ENCODE results near the gene CYP2A7. TPM values are rescaled to one million over a fixed set of nuclear protein-coding genes. Genes with fewer than 3 reads are reported as not detected.

CYP2A7 gene
- total and polyA plus RNA-seq, 2 of the 8 experiments (the other 6 are each of a cell fraction or from before 2014, with no cell fraction given): 0.23 TPM; not detected in 1

DNA sequence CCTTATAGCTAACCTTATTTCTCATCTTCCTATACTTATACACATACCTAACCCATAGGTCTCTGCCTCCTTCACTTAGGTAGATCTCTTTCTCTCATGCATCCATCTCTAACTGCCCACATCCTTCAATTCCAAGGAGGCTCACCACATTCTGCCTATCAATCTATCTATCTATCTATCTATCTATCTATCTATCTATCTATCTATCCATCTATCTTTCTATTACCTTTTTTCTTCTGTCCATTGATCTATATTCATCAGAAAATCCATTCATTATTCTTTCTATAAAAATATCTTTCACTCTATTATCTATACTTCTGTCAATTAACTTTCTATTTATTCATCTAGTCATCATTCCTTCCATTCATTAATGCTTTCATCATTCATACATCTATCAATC is 11.1 kb upstream of the CYP2A7 start:
- ChIA-PET POLR2A (ENCODE audit: partially characterized antibody) (no interaction called here), CTCF (ENCODE audit: partially characterized antibody) (interaction anchor here (0.8 kb wide), 1 partner anchor 40 kb away, joined by 3 read pairs; no protein-coding TSS in a partner anchor)
- Histone ChIP-seq H3K4me2 (ENCODE audit: insufficient read depth in 1 of 2, low read depth in 2 of 2, low read length in 2 of 2) (no peak overlapping the region), H2BK20ac (ENCODE audit: low read length) (no peak overlapping the region), H4K91ac (replicated peaks; ENCODE audit: insufficient read length, low read length) (no peak overlapping the region), H3K23ac (ENCODE audit: insufficient read length) (no peak overlapping the region), H3K9ac (replicated peaks in 1 of 4; ENCODE audit: extremely low read depth in 1 of 4, low read depth in 3 of 4, low read length in 3 of 4) (no peak overlapping the region), H4K5ac (ENCODE audit: insufficient read length, low read depth, low read length) (no peak overlapping the region), H3K14ac (ENCODE audit: insufficient read length) (no peak overlapping the region), H3K79me1 (ENCODE audit: low read depth, low read length) (no peaks in the 10 kb centered on the region), H2AK5ac (ENCODE audit: low read depth, low read length) (no peak overlapping the region), H2BK120ac (replicated peaks; ENCODE audit: low read depth, low read length) (no peak overlapping the region), H2BK15ac (ENCODE audit: low read length) (no peak overlapping the region), H4K8ac (ENCODE audit: extremely low read depth, insufficient read depth, low read length) (no peak overlapping the region), H3K56ac (replicated peaks; ENCODE audit: insufficient read length, low read depth, low read length) (no peak overlapping the region), H3K4me1 (replicated peaks in 1 of 4; ENCODE audit: control insufficient read depth in 3 of 4, insufficient read depth in 4 of 4, low read length in 3 of 4) (no peaks in the 10 kb centered on the region), H2BK5ac (ENCODE audit: low read depth, low read length) (no peak overlapping the region), H4K20me1 (replicated peaks in 1 of 2; ENCODE audit: control insufficient read depth in 1 of 2, insufficient read depth in 2 of 2, low read length in 2 of 2) (no peaks in the 10 kb centered on the region), H3K18ac (ENCODE audit: extremely low read depth, low read length) (no peak overlapping the region), H3K4ac (replicated peaks; ENCODE audit: insufficient read length, low read depth, low read length) (no peak overlapping the region), H2AFZ (ENCODE audit: low read length) (no peak overlapping the region), H3K23me2 (ENCODE audit: low read depth, low read length) (no peaks in the 10 kb centered on the region), H2BK12ac (ENCODE audit: low read depth, low read length) (no peak overlapping the region), H3K4me3 (ENCODE audit: extremely low read depth in 1 of 4, insufficient read depth in 2 of 4, low read depth in 3 of 4, low read length in 4 of 4) (no peak overlapping the region), H3K27me3 (replicated peaks in 1 of 4; ENCODE audit: control insufficient read depth in 3 of 4, extremely low read depth in 1 of 4, insufficient read depth in 3 of 4, low read length in 3 of 4) (no peaks in the 10 kb centered on the region), H3K36me3 (ENCODE audit: control insufficient read depth in 2 of 4, insufficient read depth in 4 of 4, low read length in 3 of 4) (no peaks in the 10 kb centered on the region), H3K79me2 (ENCODE audit: control insufficient read depth in 1 of 2, insufficient read depth in 2 of 2, low read length in 2 of 2) (no peaks in the 10 kb centered on the region), H3K9me3 (ENCODE audit: insufficient read depth in 2 of 2, low read depth in 1 of 2, low read length in 1 of 2) (no peaks in the 10 kb centered on the region), H3K27ac (ENCODE audit: low read depth, low read length) (no peak overlapping the region)
- DNase-seq (ENCODE audit: low read depth in 1 of 2, low spot score in 2 of 2) (no peak), FAIRE-seq (no peak)
- TF ChIP-seq, protein P1, sequence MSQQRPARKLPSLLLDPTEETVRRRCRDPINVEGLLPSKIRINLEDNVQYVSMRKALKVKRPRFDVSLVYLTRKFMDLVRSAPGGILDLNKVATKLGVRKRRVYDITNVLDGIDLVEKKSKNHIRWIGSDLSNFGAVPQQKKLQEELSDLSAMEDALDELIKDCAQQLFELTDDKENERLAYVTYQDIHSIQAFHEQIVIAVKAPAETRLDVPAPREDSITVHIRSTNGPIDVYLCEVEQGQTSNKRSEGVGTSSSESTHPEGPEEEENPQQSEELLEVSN (IDR thresholded peaks at IDR 0.05): no peak
- TF ChIP-seq MAFK (IDR thresholded peaks at IDR 0.05; ENCODE audit: low read depth, low read length) (no peak), CBX8 (IDR thresholded peaks at IDR 0.05; ENCODE audit: borderline replicate concordance, low read depth, low read length) (no peak), TEAD4 (IDR thresholded peaks at IDR 0.05; ENCODE audit: low read depth, low read length) (no peak), JUN (IDR thresholded peaks at IDR 0.05; ENCODE audit: low read depth, low read length) (no peak), CEBPB (IDR thresholded peaks at IDR 0.05; ENCODE audit: low read depth, low read length) (no peak), BACH1 (IDR thresholded peaks at IDR 0.05; ENCODE audit: low read length) (no peak), RAD21 (IDR thresholded peaks at IDR 0.05 in 1 of 2, conservative IDR thresholded peaks at IDR 0.05 in 1 of 2; ENCODE audit: low read depth in 2 of 2, low read length in 2 of 2) (no peak)
